SK-N-MC (cell line): ENCODE measurements around the gene KIFC3.
"Not testable (repeated sequence)": the region's sequence is repeated elsewhere in the genome, so short reads cannot be mapped to it uniquely, and the experiment has no call there.

Experiments
- EZH2 ChIP-seq: fragments of 200-600 bp; sonication (generic); IDR thresholded peaks from one replicate; pipeline ENCODE4 v1.6.1; 2017; ENCODE audit warnings: antibody characterized with exemption
- FOXP2 ChIP-seq: optimal IDR thresholded peaks from 2 replicates; pipeline ENCODE3; 2011; ENCODE audit warnings: mild to moderate bottlenecking, moderate library complexity; ENCODE audit not compliant: insufficient read depth; ENCODE audit errors: extremely low read length, control extremely low read depth
- POLR2AphosphoS5 ChIP-seq: IDR thresholded peaks from 2 replicates; pipeline ENCODE4 v1.6.1; 2012; ENCODE audit warnings: mild to moderate bottlenecking, low read depth, low read length, borderline replicate concordance

DNA sequence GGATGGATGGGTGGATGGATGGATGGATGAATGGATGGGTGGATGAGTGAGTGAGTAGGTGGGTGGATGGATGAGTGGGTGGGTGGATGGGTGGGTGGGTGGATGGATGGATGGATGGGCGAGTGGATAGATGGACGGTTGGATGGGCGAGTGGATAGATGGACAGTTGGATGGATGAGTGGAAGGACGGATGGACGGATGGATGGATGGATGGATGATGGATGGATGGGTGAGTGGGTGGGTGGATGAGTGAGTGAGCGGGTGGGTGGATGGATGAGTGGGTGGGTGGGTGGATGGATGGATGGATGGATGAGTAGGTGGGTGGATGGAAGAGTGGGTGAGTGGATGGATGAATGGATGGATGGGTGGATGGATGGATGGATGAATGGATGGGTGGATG lies 72.4 kb downstream of the KIFC3 start:
- not testable (repeated sequence) for TF ChIP-seq POLR2AphosphoS5, FOXP2, EZH2
